ENCODE measurements around the gene TNIP1. TPM values are rescaled to one million over a fixed set of nuclear protein-coding genes. Genes with fewer than 3 reads are reported as not detected.

Gene TNIP1
- total RNA-seq, 1 experiment from 2014 or later: 106 TPM

GRCh38 chr5:151054709-151055108 lies 26.1 kb downstream of the TNIP1 start:
- peaks cover 33% of the 10 kb centered on the region; the same call in 1 of the 2 replicates for H3K36me3 ChIP-seq (ENCODE audit: insufficient read depth, low read length)
- no peak overlapping the region for H3K4me2 ChIP-seq (ENCODE audit: low read depth, low read length, poor library complexity, severe bottlenecking)
- peaks cover 45% of the 10 kb centered on the region for H3K4me1 ChIP-seq (ENCODE audit: low read length)
- H4K20me1 ChIP-seq (ENCODE audit: insufficient read depth, low read depth, low read length): no peaks in the 10 kb centered on the region
- 0 out of 2 replicates have a peak overlapping the region, but pooled peaks have one; percentile 9 for H3K27ac ChIP-seq (ENCODE audit: low read length)
- no peak overlapping the region for H3K4me3 ChIP-seq (ENCODE audit: low read length)
- H3K9me3 ChIP-seq (ENCODE audit: low read length): no peaks in the 10 kb centered on the region
- no peaks in the 10 kb centered on the region for H3K9me2 ChIP-seq (replicated peaks; ENCODE audit: insufficient read depth, low read length)
- no peak overlapping the region for H2AFZ ChIP-seq (ENCODE audit: low read length)
- H3K79me2 ChIP-seq (ENCODE audit: low read length): peaks cover 24% of the 10 kb centered on the region
- no peak for DNase-seq
- no peak overlapping the region for H3K9ac ChIP-seq (ENCODE audit: low read length)
- H3K27me3 ChIP-seq (ENCODE audit: low read length): no peaks in the 10 kb centered on the region

GRCh38 chr5:151053796-151054462 lies 26.9 kb downstream of the TNIP1 start:
- H4K20me1 ChIP-seq (ENCODE audit: insufficient read depth, low read depth, low read length): no peaks in the 10 kb centered on the region
- H3K79me2 ChIP-seq (ENCODE audit: low read length): peaks cover 22% of the 10 kb centered on the region
- H3K27me3 ChIP-seq (ENCODE audit: low read length): no peaks in the 10 kb centered on the region
- no peak overlapping the region for H3K9ac ChIP-seq (ENCODE audit: low read length)
- DNase-seq: no peak
- peaks cover 41% of the 10 kb centered on the region; the same call in 1 of the 2 replicates for H3K36me3 ChIP-seq (ENCODE audit: insufficient read depth, low read length)
- H3K4me2 ChIP-seq (ENCODE audit: low read depth, low read length, poor library complexity, severe bottlenecking): no peak overlapping the region
- H3K4me3 ChIP-seq (ENCODE audit: low read length): no peak overlapping the region
- no peak overlapping the region for H2AFZ ChIP-seq (ENCODE audit: low read length)
- H3K9me2 ChIP-seq (replicated peaks; ENCODE audit: insufficient read depth, low read length): no peaks in the 10 kb centered on the region
- peaks cover 37% of the 10 kb centered on the region for H3K4me1 ChIP-seq (ENCODE audit: low read length)
- no peaks in the 10 kb centered on the region for H3K9me3 ChIP-seq (ENCODE audit: low read length)
- no peak overlapping the region; the same call in 1 of the 2 replicates for H3K27ac ChIP-seq (ENCODE audit: low read length)

- peaks cover 39% of the 10 kb centered on the region for H3K36me3 ChIP-seq (ENCODE audit: insufficient read depth, low read length)
- no peak overlapping the region for H3K4me3 ChIP-seq (ENCODE audit: low read length)
- H3K9me3 ChIP-seq (ENCODE audit: low read length): no peaks in the 10 kb centered on the region
- peak overlapping the region; percentile 10; the same call in 1 of the 2 replicates for H3K9ac ChIP-seq (ENCODE audit: low read length)
- H3K27ac ChIP-seq (ENCODE audit: low read length): peak overlapping the region; percentile 69
- H3K27me3 ChIP-seq (ENCODE audit: low read length): no peaks in the 10 kb centered on the region
- no peak overlapping the region for H3K4me2 ChIP-seq (ENCODE audit: low read depth, low read length, poor library complexity, severe bottlenecking)
- H4K20me1 ChIP-seq (ENCODE audit: insufficient read depth, low read depth, low read length): no peaks in the 10 kb centered on the region
- H2AFZ ChIP-seq (ENCODE audit: low read length): no peak overlapping the region
- H3K9me2 ChIP-seq (replicated peaks; ENCODE audit: insufficient read depth, low read length): no peaks in the 10 kb centered on the region
- H3K79me2 ChIP-seq (ENCODE audit: low read length): peaks cover 14% of the 10 kb centered on the region
- H3K4me1 ChIP-seq (ENCODE audit: low read length): peaks cover 28% of the 10 kb centered on the region
- DNase-seq: peak; percentile 61
Measured at GRCh38 chr5:151052836-151053235, 28.0 kb downstream of the TNIP1 start.

GRCh38 chr5:151051931-151052608 lies 28.8 kb downstream of the TNIP1 start:
- Histone ChIP-seq H3K79me2 (ENCODE audit: low read length) (peaks cover 9% of the 10 kb centered on the region), H3K27me3 (ENCODE audit: low read length) (no peaks in the 10 kb centered on the region), H3K9me3 (ENCODE audit: low read length) (no peaks in the 10 kb centered on the region), H3K27ac (ENCODE audit: low read length) (peak overlapping the region; percentile 69), H3K4me1 (ENCODE audit: low read length) (peaks cover 28% of the 10 kb centered on the region), H3K9ac (ENCODE audit: low read length) (peak overlapping the region; percentile 10; the same call in 1 of the 2 replicates), H3K9me2 (replicated peaks; ENCODE audit: insufficient read depth, low read length) (no peaks in the 10 kb centered on the region), H3K4me2 (ENCODE audit: low read depth, low read length, poor library complexity, severe bottlenecking) (no peak overlapping the region), H3K36me3 (ENCODE audit: insufficient read depth, low read length) (peaks cover 40% of the 10 kb centered on the region), H4K20me1 (ENCODE audit: insufficient read depth, low read depth, low read length) (no peaks in the 10 kb centered on the region), H2AFZ (ENCODE audit: low read length) (no peak overlapping the region), H3K4me3 (ENCODE audit: low read length) (no peak overlapping the region)
- DNase-seq: no peak

GRCh38 chr5:151051066-151051930 lies 29.5 kb downstream of the TNIP1 start:
- Histone ChIP-seq H3K79me2 (ENCODE audit: low read length) (peaks cover 13% of the 10 kb centered on the region), H4K20me1 (ENCODE audit: insufficient read depth, low read depth, low read length) (no peaks in the 10 kb centered on the region), H3K4me3 (ENCODE audit: low read length) (no peak overlapping the region), H3K36me3 (ENCODE audit: insufficient read depth, low read length) (peaks cover 46% of the 10 kb centered on the region), H3K4me1 (ENCODE audit: low read length) (peaks cover 28% of the 10 kb centered on the region), H3K9ac (ENCODE audit: low read length) (no peak overlapping the region), H3K9me3 (ENCODE audit: low read length) (no peaks in the 10 kb centered on the region), H2AFZ (ENCODE audit: low read length) (no peak overlapping the region), H3K27me3 (ENCODE audit: low read length) (no peaks in the 10 kb centered on the region), H3K9me2 (replicated peaks; ENCODE audit: insufficient read depth, low read length) (no peaks in the 10 kb centered on the region), H3K27ac (ENCODE audit: low read length) (peak overlapping the region; percentile 69; the same call in 1 of the 2 replicates), H3K4me2 (ENCODE audit: low read depth, low read length, poor library complexity, severe bottlenecking) (no peak overlapping the region)
- peak; percentile 94 for DNase-seq

GRCh38 chr5:151048526-151048925 lies 32.3 kb downstream of the TNIP1 start:
- Histone ChIP-seq H3K4me2 (ENCODE audit: low read depth, low read length, poor library complexity, severe bottlenecking) (no peak overlapping the region), H2AFZ (ENCODE audit: low read length) (no peak overlapping the region), H3K9me3 (ENCODE audit: low read length) (no peaks in the 10 kb centered on the region), H3K4me3 (ENCODE audit: low read length) (no peak overlapping the region), H3K27me3 (ENCODE audit: low read length) (no peaks in the 10 kb centered on the region), H3K36me3 (ENCODE audit: insufficient read depth, low read length) (peaks cover 63% of the 10 kb centered on the region), H3K4me1 (ENCODE audit: low read length) (peaks cover 16% of the 10 kb centered on the region), H3K9ac (ENCODE audit: low read length) (no peak overlapping the region), H3K79me2 (ENCODE audit: low read length) (peaks cover 13% of the 10 kb centered on the region; the same call in 1 of the 2 replicates), H3K9me2 (replicated peaks; ENCODE audit: insufficient read depth, low read length) (no peaks in the 10 kb centered on the region), H4K20me1 (ENCODE audit: insufficient read depth, low read depth, low read length) (0 out of 2 replicates have a peak, but pooled peaks cover 2% of the 10 kb centered on the region), H3K27ac (ENCODE audit: low read length) (no peak overlapping the region)
- DNase-seq: no peak

GRCh38 chr5:151047814-151048425 lies 32.9 kb downstream of the TNIP1 start:
- peak; percentile 72 for DNase-seq

More at GRCh38 chr5:151047814-151048425, 32.9 kb downstream of the TNIP1 start:
- H3K9ac ChIP-seq (ENCODE audit: low read length): no peak overlapping the region
- H3K36me3 ChIP-seq (ENCODE audit: insufficient read depth, low read length): peaks cover 69% of the 10 kb centered on the region
- H3K9me3 ChIP-seq (ENCODE audit: low read length): no peaks in the 10 kb centered on the region
- no peak overlapping the region for H3K4me3 ChIP-seq (ENCODE audit: low read length)
- H3K9me2 ChIP-seq (replicated peaks; ENCODE audit: insufficient read depth, low read length): no peaks in the 10 kb centered on the region
- H3K27me3 ChIP-seq (ENCODE audit: low read length): no peaks in the 10 kb centered on the region
- H3K4me2 ChIP-seq (ENCODE audit: low read depth, low read length, poor library complexity, severe bottlenecking): no peak overlapping the region
- H4K20me1 ChIP-seq (ENCODE audit: insufficient read depth, low read depth, low read length): 0 out of 2 replicates have a peak, but pooled peaks cover 5% of the 10 kb centered on the region
- no peak overlapping the region for H2AFZ ChIP-seq (ENCODE audit: low read length)
- peaks cover 12% of the 10 kb centered on the region for H3K4me1 ChIP-seq (ENCODE audit: low read length)
- peaks cover 13% of the 10 kb centered on the region; the same call in 1 of the 2 replicates for H3K79me2 ChIP-seq (ENCODE audit: low read length)
- H3K27ac ChIP-seq (ENCODE audit: low read length): no peak overlapping the region

Data from Karpas-422 (cell line).